GM19324 (cell line): ENCODE data around the gene FKBP7.
A peak's percentile ranks its signal among the peaks of the same experiment; 100 is the strongest.
"Not testable (repeated sequence)": the region's sequence is repeated elsewhere in the genome, so short reads cannot be mapped to it uniquely, and the experiment has no call there.

ENCODE experiments used
- ATAC-seq: cut with Tn5 transposase; IDR thresholded peaks from one replicate; pipeline ENCODE4 v1.9.1; 2021; ENCODE audit warnings: mild to moderate bottlenecking, moderate library complexity; ENCODE audit not compliant: unreplicated experiment, low FRiP score

The FKBP7 gene

DNA sequence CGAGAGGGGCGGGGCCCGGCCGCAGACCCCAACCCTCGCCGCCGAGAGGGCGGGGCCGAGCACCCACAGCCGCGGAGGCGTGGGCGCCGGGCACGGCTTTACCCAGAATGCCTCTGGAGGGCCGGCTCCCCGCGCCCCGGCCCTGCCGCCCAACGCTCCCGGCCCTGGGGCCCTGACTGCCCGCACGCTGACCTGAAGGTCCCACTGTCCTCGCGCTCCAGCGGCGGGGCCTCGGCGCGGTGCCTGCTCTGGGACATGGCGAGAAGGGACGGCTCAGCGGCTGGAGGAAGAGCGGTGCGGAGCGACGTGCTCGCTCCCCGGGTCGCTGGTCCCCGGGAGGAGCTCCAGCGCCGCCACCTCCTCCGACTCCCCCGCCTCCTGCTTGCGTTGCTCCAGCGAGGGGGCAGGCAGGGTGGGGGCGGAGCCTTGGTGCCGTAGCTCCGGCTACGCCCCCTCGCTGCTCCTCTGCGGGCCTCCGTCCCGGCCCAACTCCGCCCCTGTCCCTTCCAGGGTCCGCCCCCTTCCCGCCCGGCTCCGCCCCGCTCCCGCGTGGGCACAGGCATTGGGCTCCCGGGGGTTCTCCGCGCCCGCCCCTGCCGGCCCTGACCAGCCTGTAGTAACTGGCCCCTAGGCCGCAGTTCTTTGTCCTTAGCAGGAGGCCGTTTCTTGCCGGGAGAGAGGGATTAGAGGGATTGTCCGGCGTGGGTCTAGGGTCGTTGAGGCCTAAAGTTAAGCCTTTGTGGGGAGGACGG is 27.4 kb downstream of the FKBP7 start, which contains the start of the genes PJVK and PRKRA:
Gene PJVK (plus strand): TSS at position 605 of the 752 bp plus-strand sequence. CDS start 2,032 bp downstream, outside the sequence.
Gene PRKRA (minus strand): TSS at position 402 of the 752 bp plus-strand sequence. CDS start 145 bp downstream, at position 257.
- peak; percentile 89 for ATAC-seq

DNA sequence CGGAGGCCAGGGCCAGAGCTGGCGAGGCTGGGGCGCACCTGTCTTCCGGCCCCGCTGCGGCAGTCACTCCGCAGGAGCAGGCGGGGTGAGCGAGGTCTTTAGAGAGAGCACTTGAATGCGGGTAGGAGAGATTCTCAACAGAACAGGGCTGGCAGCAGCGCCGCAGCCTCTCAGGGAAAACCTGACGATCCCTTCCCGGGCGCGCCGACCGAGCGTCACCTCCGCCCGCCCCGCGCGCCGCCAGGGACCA is 28.0 kb downstream of the FKBP7 start:
- peak; percentile 58 for ATAC-seq

DNA sequence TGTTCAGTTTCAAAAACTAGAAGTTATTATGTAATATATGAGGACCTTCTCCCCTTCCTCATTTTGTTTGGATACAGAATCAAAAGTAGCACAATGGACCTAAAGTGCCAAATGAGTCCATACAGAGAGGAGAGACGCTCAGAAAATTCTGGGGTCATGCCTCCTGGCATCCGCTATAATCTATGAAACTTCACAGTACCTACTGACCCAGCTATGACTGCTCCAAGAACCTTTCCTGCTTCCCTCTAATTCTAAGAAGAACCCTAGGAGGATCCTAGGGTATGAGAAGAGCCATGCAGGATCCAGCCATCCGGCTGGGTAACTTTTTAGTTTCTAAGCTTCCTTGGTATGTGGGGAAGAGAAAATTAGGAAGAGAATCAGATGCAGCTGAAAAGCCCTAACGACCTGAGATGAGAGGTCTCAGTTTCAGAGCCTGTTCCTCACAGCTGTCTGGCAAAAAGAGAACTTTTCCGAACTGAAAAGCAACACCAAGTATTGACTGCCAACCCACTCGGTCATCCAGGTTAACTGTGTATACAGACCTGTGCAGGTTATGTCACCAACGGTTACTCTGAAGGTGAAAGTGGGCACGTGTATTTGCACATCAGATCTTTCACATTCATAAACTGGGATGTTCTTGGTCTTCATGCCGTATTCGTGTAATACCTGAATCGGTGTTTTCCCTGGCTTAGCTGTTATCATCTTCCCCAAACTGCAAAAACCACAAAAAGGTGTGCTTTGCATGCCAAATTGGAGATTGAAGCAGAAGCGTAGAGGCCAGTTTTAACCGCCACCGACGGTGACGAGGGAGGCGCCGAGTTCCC is 28.5 kb downstream of the FKBP7 start:
- ATAC-seq: peak; percentile 6

DNA sequence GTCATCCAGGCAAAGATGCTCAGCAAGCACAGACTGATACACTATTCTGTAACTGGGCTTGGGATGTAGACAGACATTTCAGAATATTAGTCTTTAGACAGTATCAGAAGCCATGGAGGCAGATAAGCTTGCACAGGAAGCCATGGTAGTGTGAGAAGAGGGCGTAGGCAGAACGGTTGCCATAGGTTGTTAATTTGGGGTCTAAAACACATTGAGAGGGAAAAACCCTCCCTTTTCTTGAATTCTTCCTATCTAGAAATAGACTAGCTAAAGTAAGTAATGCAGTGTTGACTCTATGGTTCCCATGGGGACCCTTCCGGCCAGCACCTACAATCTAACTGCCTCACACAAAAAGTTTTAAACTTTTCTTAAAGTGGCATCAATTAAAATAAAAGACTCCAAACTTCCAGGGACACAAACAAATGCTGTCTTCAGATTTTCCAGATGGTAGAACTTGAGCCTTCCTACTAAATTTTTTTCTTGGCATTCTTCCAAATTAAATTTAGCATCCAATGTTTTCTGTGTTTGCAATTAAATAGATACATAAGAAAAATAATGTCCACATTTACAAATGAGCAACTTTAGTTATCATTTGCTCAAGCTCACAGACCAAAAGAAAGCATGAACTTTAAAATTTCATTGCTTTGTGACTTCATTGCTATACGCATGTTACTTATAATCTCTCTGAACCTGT is 29.3 kb downstream of the FKBP7 start:
- no peak for ATAC-seq

DNA sequence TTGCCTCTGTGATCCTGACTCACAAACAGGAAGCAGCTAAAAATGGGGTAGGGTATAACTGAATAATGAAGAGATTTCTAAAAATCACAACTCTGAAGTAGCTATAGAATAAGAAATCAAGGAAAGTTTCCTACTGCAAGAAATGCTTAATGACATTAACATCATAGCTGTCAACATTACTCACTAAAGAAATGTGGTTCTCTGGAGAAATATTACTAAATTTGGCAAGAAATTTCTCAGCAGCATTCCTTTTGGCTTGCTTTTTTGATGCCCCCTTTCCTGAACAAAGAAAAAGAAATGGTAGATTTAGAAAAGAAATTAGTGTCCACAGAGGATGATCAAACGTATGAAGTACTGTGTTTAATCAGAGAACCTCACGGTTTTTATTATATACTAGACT is 37.0 kb downstream of the FKBP7 start:
- no peak for ATAC-seq

DNA sequence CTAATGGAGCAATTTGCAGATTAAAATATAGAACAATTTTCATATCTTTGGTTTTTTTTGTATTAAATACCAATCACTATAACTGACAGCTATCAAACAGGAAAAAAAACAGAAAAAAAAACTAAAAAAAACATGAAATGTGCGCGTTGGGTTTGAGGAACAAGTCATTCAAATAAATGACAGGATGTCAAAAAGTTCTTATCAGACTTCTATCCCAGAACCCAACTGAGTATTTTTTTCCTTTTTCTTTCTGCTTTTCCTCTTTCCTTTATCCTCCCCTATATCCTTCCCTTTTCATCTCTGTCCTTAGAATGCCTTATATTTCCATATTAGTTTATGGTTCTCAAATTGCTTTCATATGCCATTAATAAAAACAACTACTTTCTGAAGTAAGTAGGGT is 41.7 kb downstream of the FKBP7 start:
- no peak for ATAC-seq

DNA sequence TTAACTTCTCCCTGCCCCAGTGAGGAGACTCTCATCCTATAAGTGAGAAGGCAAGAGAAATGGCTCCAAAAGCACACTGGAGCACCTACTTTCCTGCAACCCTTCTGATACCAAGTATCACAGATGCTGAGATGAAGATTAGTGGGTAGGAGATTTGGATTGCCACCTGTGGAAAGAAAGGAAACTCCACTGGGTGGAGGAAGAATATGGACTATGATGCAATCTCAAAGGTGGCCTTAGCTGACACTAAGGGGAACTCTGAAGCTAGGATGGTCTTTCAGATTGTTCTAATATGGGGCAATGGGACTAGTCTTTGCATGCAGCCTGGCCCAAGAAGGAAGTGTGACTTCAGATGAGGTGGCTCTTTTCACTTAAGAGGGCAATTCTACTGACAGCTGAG is 49.1 kb downstream of the FKBP7 start:
- no peak for ATAC-seq

DNA sequence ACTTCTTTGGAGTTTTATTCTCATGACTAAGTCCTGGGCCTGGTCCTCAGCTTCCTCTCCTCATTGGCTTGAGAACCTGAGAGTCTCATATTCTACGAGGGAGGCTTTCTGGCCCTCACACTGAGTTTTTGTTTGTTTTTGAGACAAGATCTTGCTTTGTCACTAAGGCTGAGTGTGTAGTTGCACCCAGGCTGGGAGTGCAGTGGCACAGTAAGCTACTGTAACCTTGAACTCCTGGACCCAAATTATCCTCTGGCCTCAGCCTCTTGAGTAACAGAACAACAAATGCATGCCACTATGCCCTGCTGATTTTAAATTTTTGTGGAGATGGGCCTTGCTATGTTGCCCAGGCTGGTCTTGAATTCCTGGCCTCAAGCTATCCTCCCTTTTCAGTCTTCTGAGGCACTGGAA is 50.0 kb downstream of the FKBP7 start:
- ATAC-seq: no peak

DNA sequence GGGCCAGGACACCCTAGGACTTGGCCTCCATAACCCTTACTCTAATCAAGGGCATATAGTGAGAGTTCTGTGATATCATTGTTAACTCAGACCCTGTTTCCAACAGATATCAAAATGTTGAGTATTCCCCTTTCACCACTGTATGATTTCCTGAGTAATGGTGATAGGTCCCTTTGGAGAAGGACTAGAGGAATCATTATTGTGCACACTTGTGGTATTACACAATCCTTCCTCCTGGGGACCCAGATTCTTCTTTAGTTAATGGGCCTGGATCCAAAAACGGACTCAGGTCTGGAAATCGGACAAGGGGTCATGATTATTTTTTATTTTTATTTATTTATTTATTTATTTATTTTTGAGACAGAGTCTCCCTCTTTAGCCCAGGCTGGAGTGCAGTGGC is 50.9 kb downstream of the FKBP7 start:
- no peak for ATAC-seq

DNA sequence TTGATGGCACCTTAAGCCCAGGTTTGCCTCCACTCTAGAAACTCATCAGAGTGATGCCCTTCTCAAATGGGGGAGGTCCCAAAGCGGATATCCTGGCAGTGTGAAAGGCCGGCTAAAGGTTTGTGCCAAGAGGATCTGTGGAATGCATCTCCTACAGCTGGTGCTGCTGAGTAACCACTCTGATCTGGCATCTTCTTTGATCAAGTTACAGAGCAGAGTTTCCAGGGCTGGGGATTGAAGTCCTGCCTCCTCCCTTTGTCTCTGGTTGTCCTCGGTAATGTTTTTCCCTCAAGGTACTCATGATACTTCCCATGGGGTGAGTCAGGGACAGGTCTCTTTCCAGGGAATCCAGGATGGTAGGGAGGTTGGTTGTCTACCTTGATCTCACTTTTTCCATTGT is 52.0 kb downstream of the FKBP7 start:
- ATAC-seq: no peak

DNA sequence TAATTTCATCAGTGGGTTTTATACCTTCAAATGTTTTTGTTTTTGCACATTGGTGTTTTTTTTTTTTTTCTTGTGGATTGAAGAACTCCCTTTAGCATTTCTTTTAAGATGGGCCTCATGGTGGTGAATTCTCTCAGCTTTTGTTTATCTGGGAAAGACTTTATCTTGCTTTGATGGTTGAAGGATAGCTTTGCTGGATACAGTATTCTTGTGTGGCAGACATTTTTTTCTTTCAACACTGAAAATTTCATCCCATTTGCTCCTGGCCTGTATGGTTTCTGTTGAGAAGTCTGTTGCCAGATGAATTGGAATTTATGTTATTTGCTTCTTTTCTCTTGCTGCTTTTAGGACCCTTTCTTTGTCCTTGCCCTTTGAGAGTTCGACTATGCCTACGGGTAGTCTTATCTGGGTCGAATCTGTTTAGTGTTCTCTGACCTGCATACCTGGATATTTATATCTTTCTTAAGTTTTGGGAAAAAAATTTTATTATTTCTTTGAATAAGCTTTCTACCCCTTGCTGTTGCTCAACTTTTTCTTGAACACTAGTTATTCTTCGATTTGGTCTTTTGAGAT is 53.1 kb downstream of the FKBP7 start:
- ATAC-seq: no peak

DNA sequence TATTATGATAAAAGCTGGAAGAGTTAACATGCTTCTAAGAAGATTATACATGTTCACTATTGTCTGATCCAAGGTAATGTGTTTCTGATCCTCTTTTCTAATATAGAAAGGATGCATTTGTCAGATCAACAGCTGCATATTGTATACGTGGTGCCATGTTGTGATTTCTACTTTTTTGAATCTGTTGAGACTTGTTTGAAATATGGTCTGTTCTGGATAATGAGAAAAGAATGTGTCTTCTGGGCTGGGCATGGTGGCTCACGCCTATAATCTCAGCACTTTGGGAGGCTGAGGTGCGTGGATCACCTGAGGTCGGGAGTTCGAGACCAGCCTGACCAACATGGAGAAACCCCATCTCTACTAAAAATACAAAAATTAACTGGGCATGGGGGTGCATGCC is 54.7 kb downstream of the FKBP7 start:
- ATAC-seq: not testable (repeated sequence)

DNA sequence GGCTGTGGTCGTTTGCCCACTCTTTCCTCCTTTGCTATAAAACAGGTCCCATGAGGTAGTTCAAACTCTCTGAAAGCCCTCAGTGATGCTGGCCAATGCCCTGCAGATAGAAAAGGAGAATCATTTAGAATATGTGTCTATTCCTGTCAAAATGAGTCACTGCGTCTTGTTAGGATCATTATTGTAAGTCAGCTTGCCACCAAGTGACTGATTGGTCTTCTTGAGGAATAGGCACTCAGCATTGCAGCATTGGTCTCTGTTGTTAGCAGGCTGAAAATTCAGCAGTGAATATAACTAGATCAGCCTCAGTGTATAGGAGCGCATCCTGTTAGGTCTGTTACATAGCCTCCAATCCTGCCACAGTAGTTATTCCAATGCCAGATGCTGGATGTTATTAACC is 56.3 kb downstream of the FKBP7 start:
- ATAC-seq: no peak

DNA sequence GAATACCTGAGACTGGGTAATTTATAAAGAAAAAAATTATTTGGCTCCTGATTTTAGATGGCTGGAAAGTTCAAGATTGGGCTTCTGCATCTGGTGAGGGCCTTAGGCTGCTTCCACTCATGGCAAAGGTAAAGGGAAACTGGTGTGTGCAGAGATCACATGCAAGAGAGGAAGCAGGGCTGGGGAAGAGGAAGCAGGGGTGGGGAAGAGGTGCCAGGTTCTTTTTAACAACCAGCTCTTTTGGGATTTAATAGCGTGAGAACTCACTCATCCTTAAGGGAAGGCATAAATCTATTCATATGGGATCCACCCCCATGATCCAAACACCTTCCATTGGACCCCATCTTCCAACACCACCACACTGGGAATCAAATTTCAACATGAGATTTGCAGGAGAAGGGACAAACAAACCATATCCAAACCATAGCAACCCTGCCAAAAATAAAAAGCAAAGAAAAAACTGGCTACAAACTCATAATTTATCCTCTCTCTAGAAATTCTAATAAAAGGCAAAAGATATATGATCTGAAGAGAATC is 57.9 kb downstream of the FKBP7 start:
- ATAC-seq: no peak

DNA sequence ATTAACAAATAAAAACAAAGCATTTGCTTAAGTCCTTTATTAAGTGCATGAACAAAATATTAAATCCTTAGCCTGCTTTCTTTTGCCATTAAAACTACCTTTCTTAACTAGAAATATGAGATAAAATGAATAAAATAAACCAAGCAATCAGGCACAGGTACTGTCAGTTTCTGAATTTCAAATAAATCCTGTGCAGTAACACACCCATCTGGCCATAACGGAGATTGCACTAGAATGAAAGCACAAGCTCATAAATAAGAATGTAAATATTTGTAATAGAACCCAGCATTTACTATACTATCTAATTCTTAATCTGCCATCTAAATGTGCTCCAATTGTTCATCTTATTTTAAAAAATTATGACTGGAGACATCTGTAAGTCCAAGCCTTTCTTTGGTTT is 59.3 kb downstream of the FKBP7 start:
- no peak for ATAC-seq

DNA sequence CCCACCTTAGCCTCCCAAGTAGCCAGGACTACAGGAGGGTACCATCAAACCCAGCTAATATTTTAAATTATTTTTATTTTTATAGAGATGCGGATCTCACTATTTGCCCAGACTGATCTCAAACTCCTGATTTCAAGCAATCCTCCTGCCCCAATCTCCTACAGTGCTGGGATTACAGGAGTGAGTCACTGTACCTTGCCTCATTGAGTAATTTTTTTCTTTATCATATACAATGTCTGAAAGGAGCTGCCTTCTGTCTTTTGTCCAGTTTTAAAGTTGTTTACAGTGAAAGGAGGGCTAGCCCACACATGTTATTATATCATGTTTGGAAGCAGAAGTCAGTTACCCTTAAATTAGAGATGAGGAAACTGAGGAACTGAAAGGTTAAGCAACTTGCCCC is 60.0 kb downstream of the FKBP7 start:
- no peak for ATAC-seq

DNA sequence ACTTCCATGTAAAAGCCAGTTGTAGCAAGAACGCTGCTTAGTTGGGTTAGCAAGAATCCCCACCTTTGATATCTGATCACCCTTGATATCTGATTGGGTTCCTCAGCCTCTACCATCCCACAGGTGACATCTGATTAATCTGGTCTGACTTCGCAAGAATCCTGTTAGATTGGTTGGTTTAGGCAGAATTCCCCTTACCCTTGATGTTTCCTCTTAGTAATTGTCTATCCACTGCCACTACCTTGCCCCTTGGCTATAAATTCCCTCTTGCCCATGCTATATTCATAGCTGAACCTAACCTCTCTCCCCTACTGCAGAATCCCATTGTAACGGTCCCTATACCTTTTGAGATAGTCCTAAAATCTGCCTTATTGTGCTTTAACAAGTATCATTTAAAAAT is 60.5 kb downstream of the FKBP7 start:
- ATAC-seq: no peak

DNA sequence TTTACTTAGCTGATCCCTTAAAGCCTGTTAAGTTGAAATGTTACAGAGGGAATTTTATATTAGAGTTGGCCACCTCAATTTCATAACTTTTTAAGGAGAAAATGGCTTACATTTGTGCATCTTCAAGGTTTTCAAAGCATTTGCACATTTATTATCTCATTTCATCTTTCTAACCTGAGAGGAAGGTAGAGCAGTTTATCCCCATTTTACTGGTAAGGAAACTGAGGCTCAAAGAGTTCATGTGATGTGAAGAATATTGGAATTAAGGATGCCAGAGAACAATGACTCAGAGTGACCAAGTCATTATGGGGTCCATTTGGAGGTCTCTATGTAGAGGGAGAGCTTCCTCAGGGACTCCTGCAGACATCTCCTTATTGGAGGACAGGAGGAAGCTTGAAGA is 62.4 kb downstream of the FKBP7 start:
- no peak for ATAC-seq

DNA sequence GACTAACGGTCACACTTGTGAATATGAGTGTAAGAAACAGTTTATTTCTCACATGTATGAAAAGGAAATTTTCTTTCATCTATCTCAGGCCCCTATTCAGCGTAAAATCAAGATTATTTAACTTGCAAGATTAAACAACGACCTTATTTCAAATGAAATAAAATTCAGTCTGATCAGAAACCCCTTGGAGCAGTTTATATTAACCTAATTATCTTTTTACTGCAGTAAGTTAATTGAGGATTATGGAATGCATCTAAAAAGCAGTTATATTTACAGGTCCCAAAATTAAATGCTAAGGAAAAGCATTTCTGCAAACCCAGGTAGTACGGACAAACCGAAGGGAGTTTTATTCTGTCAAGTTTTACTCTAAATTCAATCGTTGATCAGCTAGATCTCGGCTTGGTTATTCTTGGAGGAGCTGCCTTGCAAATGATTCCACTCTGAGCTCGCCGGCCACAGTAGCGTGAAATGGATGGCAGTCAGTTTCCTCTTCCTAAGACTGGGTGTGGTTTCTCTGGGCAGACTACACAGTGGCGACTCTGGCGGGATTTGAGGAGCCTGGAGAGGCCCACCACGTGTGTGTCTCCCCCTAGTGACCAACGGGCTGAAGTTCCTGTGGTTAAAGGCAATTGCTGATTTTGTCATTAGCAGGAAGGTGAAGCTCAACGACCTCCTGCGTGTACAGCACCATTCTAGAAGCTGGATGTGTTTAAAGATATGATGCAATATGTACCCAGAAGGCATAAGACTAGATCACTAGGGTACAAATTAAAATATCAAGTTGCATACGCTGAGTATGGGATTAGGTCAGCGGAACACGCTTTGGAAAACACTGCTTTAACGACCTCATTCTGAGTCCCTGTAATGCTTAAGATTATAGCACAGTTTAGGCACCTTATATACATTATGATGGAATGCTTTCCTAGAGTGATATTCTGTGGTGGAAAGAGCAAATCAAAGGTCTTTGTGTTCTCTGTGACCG is 63.8 kb downstream of the FKBP7 start:
- ATAC-seq: peak; percentile 73
